ENCODE data around the gene F13A1.

F13A1 gene

GRCh38 chr6:6243846-6244245, 76.6 kb downstream of the F13A1 start:
- no peak for DNase-seq (ENCODE audit: low read depth)

DNA sequence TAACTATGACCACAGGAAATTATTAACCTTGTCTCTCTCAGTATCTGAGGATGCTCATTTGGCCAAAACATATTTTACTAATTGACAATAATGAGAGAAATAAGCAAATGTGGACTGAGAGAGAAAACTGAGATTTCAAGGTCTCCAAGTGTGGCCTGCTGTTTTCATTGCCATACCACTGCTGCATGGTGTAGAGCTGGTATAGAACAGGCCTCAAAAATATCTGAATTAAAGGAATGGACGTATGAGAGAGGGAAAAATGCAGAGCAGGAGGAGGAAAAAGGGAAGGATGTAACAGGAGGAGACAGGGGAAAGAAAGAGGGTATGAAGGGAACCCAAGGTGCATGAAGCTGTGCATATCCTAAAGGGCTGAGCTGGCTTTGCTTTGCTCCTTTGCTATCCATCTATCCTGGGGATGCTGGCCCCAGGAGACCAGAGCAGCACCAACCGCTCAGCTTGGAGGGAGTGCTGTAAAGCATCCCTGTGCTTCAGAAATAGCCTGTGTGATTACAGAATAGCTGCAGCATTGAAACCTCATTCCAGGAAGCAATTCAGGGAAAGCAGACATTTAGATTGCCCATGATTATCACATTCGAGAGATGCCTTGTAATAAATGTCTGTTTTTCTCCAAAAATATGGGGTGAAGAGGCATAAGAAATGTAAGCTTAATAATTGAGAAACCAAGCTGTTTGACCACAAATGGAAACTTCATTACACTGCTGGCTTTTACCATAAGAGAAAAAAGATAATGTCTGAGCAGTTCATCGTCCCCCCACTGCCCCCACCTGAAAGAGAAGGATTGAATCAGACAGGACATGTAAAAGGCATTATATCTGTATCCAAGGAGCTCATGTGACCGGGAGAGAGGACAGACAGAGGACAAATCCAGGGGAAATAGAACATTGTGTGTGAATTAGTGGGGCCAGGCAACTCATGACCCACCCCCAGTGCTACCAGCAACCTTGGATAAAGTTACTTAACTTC, 80.6 kb downstream of the F13A1 start:
- DNase-seq (ENCODE audit: low read depth) = no peak

DNA sequence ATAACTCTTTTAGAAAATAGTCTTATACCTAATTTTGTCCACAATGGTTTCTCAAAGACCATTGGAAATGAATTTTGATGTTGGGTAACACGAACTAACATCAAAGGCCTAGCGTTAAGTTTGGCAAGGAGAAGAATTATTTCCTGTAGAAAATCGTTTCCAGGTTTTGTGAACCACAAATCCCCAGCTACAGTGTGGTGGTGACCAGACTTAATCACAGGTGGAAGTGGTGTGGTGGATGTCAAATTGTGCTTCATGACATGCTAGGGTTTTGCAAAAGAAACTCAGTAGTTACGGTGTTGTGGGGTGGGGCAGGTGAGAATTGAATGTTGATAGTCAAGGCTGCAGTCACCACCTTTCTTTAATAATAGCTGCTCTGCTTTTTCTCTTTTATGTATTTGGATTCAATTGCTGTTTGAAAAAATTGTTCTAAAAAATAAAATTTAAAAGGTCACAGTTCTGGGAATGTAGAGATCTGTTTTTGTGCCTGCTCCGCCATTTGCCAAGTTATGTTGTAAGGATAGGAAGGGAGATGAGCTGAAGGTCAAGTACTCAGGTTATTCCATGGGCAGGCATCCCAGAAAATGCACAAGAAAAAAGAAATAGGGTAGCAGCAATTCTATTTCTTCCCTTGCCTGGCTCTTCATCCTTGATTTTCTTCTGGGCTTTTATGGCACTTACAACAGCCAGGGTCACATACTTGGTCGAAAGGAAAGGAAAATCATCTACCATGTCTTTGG, 83.6 kb downstream of the F13A1 start:
- DNase-seq (ENCODE audit: low read depth) = no peak

DNA sequence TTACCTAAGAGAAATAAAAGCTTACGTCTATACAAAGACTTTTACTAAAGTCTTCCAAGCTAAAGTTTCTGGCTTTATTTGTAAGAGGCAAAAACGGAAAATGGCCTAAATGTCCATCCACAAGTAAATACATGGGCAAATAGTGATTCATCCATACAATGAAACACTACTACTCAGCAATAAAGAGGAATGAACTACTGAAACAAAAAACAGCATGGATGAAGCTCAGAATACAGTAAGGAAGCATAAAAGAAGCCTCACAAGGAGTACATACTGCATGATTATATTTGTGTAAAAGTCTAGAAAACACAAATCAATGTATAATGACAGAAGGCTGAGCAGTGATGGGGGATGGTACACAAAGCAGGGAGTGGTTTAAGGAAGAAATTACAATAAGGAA, 84.7 kb downstream of the F13A1 start:
- no peak for DNase-seq (ENCODE audit: low read depth)

GRCh38 chr6:6234963-6235362, 85.5 kb downstream of the F13A1 start:
- DNase-seq (ENCODE audit: low read depth) = no peak

GRCh38 chr6:6230286-6230685, 90.2 kb downstream of the F13A1 start:
- no peak for DNase-seq (ENCODE audit: low read depth)

- no peak for DNase-seq (ENCODE audit: low read depth)
Measured at GRCh38 chr6:6227896-6228295, 92.6 kb downstream of the F13A1 start.

DNA sequence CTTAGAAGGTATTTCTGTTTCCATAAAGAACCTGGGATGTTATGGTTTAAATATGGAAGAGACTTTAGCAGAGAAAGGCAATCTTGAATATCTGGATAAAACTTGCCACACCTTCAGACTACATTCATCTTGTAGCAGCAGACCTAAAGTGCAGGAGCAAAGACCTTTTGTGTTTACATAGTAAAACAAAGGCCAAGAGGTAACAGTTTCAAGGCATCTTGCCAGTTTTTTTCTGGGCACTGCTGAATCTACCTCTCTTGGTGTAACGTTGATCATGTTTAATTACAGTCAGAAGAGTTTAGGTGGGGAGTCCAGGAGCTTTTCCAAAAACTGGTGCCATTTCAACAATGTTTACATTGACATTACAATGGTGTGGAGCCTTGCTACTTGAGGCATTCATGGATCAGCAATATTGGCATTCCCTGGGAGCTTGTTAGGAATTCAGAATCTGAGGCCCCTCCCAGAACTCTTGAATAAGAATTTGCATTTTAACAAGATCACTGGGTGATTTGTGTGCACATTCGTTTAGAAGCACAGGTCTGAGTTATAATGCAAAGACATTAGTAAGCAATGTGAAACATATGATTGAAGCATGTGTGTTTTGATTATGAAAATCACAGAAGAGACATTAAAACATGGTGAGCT, 94.5 kb downstream of the F13A1 start:
- no peak for DNase-seq (ENCODE audit: low read depth)

DNA sequence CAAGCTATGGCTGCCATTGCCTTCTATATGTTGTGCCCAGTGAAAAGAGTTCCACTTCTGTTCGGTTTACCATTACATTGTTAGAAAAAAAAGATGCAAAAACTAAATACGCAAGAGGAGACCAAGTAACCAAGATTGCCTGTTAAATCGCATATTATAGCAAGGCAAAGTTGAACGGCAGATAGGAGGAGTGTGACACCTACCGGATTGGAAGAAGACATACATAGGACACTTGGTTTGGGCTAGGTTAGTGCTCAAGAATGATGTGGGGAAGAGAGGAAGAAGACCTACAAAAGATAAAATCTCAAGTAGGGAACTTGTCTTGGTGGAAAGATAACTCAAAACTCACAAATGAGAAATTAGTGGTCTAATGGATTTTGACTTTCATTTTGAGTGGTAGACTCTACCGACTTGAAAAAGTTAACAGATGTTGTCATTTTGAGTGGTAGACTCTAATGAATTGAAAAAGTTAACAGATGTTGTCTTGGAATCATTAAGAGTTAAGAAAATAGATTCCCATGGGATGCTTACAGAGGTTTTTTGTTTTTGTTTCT, 95.5 kb downstream of the F13A1 start:
- DNase-seq (ENCODE audit: low read depth) = no peak

DNA sequence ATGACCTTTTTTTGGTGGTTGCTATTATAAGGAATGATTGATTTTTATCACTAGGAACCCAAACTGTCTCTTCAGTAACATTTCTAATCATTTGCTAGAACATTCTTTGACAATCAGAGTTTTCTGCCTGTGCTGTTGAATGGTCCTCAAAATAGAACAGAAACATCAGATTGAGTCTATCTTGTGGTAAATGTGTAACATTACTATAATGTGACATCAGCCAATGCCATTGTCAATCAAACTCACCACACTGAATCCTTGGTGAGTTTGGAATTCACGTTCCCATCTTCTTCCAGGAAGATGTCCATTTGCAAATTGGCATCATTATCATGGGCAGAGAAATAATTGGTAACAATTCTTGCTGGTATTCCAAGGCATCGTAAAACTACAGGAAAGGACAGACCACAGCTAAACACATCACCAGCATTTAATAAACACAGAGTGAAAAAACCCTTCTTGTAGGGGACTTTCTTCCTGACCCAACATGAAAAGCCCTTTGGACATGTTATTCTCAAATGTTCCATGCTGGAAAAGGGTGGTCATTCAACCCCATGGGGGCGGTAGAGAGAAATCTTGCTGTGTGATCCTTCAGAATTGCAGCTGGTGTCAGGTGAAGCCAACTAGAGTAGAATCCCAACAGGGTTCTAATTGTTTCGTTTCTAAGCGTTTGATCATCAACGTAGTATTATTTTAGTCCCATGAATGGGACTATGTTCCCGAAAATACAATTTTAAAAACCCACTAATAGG, 98.5 kb downstream of the F13A1 start:
- no peak for DNase-seq (ENCODE audit: low read depth)

- DNase-seq (ENCODE audit: low read depth) = no peak
Measured at GRCh38 chr6:6220718-6221117, 99.7 kb downstream of the F13A1 start.

DNA sequence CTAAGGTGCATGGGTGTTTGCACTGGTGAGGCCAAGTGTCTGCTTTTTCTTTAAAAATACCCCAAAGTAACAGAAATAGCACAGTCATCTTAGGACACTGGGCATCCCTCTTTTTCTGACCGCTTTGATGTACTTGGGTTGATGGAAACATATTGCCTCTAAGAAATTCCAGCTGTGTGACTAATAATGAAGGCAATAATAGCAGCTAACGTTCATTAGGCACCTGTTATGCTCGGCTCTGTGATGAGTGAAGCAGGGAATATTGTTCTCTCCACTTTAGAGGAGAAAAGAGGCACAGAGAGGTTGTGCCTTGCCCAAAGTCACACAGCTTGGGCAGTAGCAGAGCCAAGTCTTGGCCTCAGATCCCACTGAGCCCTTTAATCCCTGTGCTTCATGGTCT, 100.7 kb downstream of the F13A1 start:
- no peak for DNase-seq (ENCODE audit: low read depth)

DNA sequence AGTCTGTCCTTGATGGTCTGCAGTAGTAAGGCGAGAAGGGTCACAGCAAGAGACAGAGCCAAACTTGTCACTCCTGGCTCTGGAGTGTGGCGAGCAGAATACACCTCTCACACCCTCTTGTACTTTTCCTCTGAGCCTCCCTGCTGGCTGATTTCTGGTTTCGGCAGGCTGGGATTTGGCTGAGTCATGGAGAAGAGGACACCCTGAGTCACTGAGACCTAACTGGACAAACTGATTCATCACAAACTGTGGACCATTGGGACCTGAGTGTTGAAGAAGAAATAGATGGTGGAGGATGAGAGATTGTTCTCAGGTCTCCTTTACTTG, 101.7 kb downstream of the F13A1 start:
- peak; percentile 20 for DNase-seq (ENCODE audit: low read depth)

DNA sequence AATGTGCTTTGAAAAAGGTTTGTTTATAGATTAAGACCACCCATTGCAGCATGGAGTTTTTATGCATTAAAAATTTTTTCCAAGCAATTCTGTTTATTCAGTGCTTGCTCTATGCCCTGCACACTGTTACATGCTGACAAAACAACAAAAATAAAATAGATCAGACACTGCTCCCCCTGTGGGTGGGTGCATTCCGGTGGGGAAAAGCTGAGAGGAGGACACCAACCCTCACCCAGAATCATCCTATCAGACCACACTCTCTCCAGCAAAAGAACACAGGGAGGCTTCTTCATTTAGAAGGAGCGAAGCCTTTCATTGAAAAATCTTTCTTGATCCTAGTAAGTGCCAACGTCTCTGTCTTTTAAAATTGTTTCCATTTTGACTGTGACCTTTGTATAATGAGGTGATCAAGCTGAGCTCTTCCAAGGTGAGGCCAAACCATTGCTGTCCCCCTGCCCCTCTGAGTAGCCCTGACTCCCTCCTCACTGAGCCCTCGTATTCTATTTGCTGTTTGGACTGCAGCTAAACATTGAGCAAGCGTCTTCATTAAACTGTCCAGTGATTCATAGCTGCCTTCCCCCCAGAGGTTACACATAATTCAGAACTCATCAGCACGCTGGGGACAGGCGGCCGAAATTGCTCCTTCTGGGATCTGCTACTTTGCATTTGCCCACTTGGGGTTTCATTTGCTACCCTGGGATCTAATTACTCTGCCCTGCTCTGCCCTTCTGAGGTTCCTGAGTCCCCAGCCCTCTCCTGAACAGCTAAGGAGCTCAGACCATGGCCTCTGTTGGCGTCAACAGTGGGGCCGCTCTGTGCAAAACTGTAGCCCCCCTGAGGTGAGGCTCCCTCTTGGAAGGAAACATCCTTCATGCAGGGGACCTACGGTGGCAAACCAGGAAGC, 102.4 kb downstream of the F13A1 start:
- peak; percentile 3 for DNase-seq (ENCODE audit: low read depth)

GRCh38 chr6:6210994-6211393, 109.5 kb downstream of the F13A1 start:
- no peak for DNase-seq (ENCODE audit: low read depth)

DNA sequence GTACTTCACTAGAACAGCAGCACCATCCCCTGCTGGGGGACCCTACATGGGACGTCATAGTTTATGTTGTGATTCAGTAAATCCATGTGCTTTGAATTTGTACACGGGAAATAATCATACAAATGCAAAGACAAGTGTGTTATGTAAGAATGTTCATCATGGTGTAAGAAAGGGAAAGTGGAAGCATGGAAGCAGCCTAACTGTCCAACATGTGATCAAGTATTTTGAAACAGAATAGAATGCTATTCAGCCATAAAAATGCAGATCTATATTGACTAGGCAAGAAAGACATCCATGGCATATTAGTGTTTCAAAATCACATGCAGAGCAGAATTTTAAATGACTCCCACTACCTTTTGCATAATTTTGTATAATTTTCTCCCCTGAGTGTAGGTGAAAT, 117.6 kb downstream of the F13A1 start:
- DNase-seq (ENCODE audit: low read depth) = no peak

DNA sequence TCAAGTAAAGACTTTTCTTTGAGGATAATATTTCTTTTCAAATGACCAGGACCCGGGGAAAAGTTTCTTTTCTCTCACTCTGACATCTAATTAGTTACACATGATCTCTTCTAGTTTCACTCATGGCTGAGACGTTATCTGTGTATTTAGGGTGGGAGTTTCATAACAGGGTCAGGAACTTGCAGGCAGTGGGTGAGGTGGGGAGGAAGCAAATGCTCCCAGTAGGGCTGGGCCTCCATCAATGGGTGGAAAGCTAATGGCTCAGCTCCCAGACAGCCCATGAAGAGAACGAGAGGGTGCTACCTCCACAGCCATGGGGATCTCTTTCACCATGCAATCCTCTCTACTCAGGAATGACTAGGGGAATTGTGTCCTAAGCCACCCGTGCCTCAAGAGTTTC, 119.3 kb downstream of the F13A1 start:
- no peak for DNase-seq (ENCODE audit: low read depth)

DNA sequence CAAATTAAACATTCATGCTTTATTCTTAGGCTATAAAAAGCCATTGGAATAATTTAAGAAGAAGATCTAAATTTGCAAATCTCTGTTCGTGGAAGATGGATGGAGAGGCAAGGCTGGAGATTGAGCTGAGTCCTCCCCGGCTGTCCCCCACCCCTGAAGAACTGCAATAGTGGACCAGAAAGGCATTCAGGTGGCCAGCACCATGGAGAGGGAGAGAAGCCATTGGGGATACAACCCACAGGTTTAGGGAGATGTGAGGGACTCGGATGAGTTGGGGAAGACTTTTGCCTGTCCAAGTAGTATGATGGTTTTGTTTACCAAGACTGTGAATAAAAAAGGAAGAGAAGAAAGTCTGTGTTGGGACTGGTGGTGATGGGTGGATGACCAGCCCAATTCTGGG, 120.8 kb downstream of the F13A1 start:
- no peak for DNase-seq (ENCODE audit: low read depth)

- DNase-seq (ENCODE audit: low read depth) = no peak
Measured at GRCh38 chr6:6196762-6197161, 123.7 kb downstream of the F13A1 start.

DNA sequence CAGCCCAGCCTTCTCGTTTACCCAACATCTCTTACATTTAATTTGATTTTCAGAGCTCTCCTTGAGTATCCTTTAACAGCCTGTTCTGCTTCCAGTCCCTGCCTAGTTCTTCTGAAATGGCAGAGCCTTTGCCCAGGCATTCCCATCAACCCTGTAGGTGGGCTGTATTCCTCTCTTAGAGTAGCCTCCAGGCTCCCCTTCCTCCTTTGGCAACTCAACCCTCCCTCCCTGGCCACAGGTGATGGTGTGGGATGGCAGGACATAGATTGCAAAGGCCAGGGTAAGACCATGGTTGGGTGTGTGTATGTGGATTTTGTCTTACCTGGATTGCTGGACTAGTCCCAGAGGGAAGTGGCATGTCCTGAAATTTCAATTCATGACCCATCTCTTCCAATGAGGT, 125.4 kb downstream of the F13A1 start:
- no peak for DNase-seq (ENCODE audit: low read depth)

- no peak for DNase-seq (ENCODE audit: low read depth)
Measured at GRCh38 chr6:6193221-6193745, 127.2 kb downstream of the F13A1 start.
